Lung (tissue), 12 donors: ENCODE data around the gene ECI2. TPM values are rescaled to one million over a fixed set of nuclear protein-coding genes. Genes with fewer than 3 reads are reported as not detected.

Experiments
- ATAC-seq: fragments of 200-7000 bp; cut with Tn5 transposase; one replicate; pipeline ENCODE4 v1.9.1; 2020; ENCODE audit warnings: moderate number of reproducible peaks; ENCODE audit not compliant: insufficient read depth, low FRiP score
- DNase-seq, 3 donors: peaks; one replicate each; pipeline ENCODE4 v3.0.0-alpha.2; 2013 to 2017
- H3K27ac ChIP-seq, 2 donors: one replicate each; pipeline ENCODE4 v1.5.1; 2013; ENCODE audit warnings: mild to moderate bottlenecking in 2 of 2, moderate library complexity in 2 of 2, control low read depth in 1 of 2, inconsistent platforms in 1 of 2, low read depth in 1 of 2, low read length in 1 of 2
- H3K27me3 ChIP-seq, 3 donors: one replicate each; pipeline ENCODE4 v1.5.1; 2013; ENCODE audit warnings: low read length in 2 of 3; ENCODE audit not compliant: control insufficient read depth in 3 of 3, insufficient read depth in 3 of 3
- H3K36me3 ChIP-seq, 4 donors: one replicate each; pipeline ENCODE4 v1.5.1; 2013; ENCODE audit warnings: low read length in 4 of 4, mild to moderate bottlenecking in 1 of 4, moderate library complexity in 1 of 4; ENCODE audit not compliant: control insufficient read depth in 4 of 4, insufficient read depth in 4 of 4
- H3K4me1 ChIP-seq, 5 donors: one replicate each; pipeline ENCODE4 v1.5.1; 2013; ENCODE audit warnings: low read length in 5 of 5, mild to moderate bottlenecking in 2 of 5, moderate library complexity in 1 of 5; ENCODE audit not compliant: control insufficient read depth in 5 of 5, insufficient read depth in 5 of 5
- H3K4me3 ChIP-seq: one replicate; pipeline ENCODE4 v1.5.1; 2013; ENCODE audit warnings: mild to moderate bottlenecking, control low read depth, moderate library complexity
- H3K9ac ChIP-seq, 2 donors: one replicate each; pipeline ENCODE4 v1.5.1; 2013; ENCODE audit warnings: low read length in 2 of 2, control low read depth in 1 of 2; ENCODE audit not compliant: insufficient read depth in 1 of 2
- H3K9me3 ChIP-seq, 4 donors: one replicate each; pipeline ENCODE4 v1.5.1; 2013; ENCODE audit warnings: low read length in 3 of 4, mild to moderate bottlenecking in 1 of 4, moderate library complexity in 1 of 4; ENCODE audit not compliant: control insufficient read depth in 4 of 4, insufficient read depth in 3 of 4
- WGBS, 2 donors: extraction: QIAGEN DNeasy Blood & Tissue Kit; methylation state at CpG; one replicate each; pipeline ENCODE4 v1.1.7; 2013; 5-methylcytosine and 5-hydroxymethylcytosine counted together
- polyA plus RNA-seq, 2 donors: library from polyadenylated mRNA; stranded (reverse); fragments of 200-250 nt; gene quantifications; one replicate each; pipeline ENCODE4 v1.2.1, GENCODE V29; 2013
- total RNA-seq, 2 donors: library from RNA; depleted of rRNA in 1 of 2; stranded (reverse); fragments of >200 nt in 1 of 2; gene quantifications; one replicate each; pipeline ENCODE4 v1.2.1, GENCODE V29; 2014 to 2021
- TF ChIP-seq, protein P1 (sequence below): IDR thresholded peaks from 2 replicates; pipeline ENCODE4 v1.5.1; 2012; ENCODE audit warnings: mild to moderate bottlenecking; ENCODE audit errors: control extremely low read depth, extremely low read depth
- donor health status: control.
- donor health status: control.
- donor health status: Bipolar disorder and iron deficiency.
- donor health status: healthy.
- donor health status: DM: yes; HTN: yes; CAD: no.

The ECI2 gene
- total and polyA plus RNA-seq, 4 donors: 18.9 to 68.0 (median 35.1) TPM

DNA sequence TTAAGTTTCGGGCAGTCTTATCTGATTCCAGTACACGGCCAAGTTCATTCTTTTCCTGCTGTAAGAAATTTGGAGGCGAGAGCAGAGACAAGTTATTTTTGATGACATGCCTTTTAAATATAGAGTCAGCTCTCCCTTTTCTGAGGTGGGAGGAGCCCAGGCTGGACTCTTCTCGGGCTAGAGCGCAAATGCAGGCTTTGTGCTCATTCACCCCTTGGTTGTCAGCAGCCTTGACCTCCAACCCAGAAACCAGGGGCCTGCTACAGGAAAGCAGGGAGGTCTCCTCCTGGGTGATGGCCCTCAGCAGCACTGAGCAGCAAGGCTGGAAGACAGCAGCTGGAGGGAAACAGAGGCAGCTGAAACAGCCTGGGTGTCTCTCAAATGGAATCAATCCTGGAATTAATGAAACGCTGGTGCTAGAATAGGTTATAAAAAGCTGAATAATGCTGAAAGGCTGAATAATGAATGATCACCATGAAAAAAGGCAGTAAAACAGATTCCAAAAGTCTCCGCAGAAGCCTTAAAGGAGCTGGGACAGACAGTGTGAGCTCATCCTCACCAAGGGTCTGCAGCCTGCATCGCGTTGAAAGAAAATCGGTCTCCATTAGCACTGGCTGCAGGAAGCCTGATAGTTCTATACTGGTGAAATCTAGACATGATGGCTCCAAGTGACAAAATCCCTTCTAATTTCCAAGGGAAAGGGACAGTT, 28.2 kb upstream of the ECI2 start:
- DNase-seq (no peak), ATAC-seq (no peak)
- TF ChIP-seq, protein P1, sequence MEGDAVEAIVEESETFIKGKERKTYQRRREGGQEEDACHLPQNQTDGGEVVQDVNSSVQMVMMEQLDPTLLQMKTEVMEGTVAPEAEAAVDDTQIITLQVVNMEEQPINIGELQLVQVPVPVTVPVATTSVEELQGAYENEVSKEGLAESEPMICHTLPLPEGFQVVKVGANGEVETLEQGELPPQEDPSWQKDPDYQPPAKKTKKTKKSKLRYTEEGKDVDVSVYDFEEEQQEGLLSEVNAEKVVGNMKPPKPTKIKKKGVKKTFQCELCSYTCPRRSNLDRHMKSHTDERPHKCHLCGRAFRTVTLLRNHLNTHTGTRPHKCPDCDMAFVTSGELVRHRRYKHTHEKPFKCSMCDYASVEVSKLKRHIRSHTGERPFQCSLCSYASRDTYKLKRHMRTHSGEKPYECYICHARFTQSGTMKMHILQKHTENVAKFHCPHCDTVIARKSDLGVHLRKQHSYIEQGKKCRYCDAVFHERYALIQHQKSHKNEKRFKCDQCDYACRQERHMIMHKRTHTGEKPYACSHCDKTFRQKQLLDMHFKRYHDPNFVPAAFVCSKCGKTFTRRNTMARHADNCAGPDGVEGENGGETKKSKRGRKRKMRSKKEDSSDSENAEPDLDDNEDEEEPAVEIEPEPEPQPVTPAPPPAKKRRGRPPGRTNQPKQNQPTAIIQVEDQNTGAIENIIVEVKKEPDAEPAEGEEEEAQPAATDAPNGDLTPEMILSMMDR: no peak
- Histone ChIP-seq H3K9me3 (peaks cover 0 to 1% (median 0%) of the 10 kb centered on the region in 4 donors), H3K4me3 (no peak overlapping the region), H3K27ac (no peak overlapping the region), H3K27me3 (no peaks in the 10 kb centered on the region), H3K36me3 (no peaks in the 10 kb centered on the region), H3K9ac (no peak overlapping the region), H3K4me1 (no peaks in the 10 kb centered on the region)
- 87 to 93% methylated on average over 10 of the region's 10 CpGs for WGBS, 2 donors

DNA sequence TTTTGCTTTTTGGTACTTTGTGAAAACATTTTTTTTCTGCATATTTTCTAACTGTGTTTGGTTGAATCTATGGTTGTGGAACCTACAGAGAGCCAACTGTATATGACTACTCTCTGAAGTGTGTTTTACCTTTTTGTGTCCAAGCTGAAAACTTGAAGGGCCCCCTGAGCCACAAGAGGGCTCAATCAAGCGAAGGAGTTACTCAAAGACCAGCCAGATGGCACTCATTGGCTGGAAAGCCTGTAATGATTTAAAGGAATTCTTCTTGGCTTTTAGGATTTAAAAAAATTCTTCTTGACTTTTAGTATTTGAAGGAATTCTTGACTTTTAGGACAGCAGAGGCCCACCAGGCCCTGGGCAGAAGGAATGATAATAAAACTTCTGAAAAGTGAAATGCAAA, 27.0 kb upstream of the ECI2 start:
- Histone ChIP-seq H3K27ac (no peak overlapping the region), H3K4me3 (no peak overlapping the region), H3K9ac (no peak overlapping the region), H3K4me1 (no peaks in the 10 kb centered on the region), H3K27me3 (no peaks in the 10 kb centered on the region), H3K36me3 (no peaks in the 10 kb centered on the region), H3K9me3 (peaks cover 0 to 1% (median 0%) of the 10 kb centered on the region in 4 donors)
- WGBS, 2 donors: 68 to 73% methylated on average over 1 of the region's 1 CpG
- ATAC-seq: no peak
- TF ChIP-seq, protein P1: no peak
- DNase-seq: peak in 2 of 3 donors; percentile 11 to 28

DNA sequence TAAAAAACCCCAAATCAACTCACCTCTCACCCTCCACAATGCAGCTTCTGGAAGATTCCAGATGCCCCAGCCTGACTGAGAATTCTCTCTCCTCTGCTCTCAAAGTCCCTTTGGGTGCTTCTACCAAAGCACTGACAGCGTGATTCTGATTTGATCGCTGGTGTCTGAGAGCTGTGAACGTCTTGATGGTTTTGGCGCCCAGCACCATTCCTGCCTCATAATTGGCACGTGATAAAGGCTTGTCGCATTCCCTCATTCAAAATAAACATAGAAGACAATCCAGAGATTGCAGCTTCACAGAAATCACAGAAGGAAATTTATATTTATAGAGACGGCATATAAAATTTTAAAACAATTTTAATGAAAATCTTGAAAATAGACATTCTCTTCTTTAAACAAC, 24.1 kb upstream of the ECI2 start:
- Histone ChIP-seq H3K4me1 (no peaks in the 10 kb centered on the region), H3K9ac (no peak overlapping the region), H3K9me3 (no peaks in the 10 kb centered on the region), H3K4me3 (no peak overlapping the region), H3K27ac (no peak overlapping the region), H3K36me3 (no peaks in the 10 kb centered on the region), H3K27me3 (no peaks in the 10 kb centered on the region)
- TF ChIP-seq, protein P1: no peak
- ATAC-seq: no peak
- 79 to 89% methylated on average over 7 of the region's 7 CpGs for WGBS, 2 donors
- DNase-seq: no peak

DNA sequence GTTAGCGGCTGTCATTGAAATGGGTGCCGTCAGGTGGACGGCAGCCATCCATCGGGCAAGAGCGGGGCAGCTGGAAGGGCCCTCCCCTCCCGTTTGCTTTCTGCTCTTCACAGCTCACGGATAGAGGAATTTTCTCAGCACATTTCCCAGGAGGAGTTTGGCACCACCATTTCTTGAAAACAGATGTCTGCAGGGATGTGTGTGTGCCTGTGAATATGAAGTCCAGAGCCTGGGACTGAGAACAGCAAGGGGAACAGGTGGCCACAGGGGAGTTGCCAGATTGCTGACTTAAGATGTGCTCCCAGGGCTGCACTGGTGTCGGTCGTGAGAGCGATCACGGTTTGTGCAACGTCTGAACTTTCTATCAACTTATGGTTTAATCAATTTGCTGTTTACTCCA, 22.1 kb upstream of the ECI2 start:
- Histone ChIP-seq H3K36me3 (no peaks in the 10 kb centered on the region), H3K4me3 (no peak overlapping the region), H3K27me3 (no peaks in the 10 kb centered on the region), H3K9me3 (no peaks in the 10 kb centered on the region), H3K27ac (no peak overlapping the region), H3K9ac (no peak overlapping the region), H3K4me1 (no peaks in the 10 kb centered on the region)
- TF ChIP-seq, protein P1: no peak
- ATAC-seq (no peak), DNase-seq (no peak)
- 84 to 93% methylated on average over 12 of the region's 12 CpGs for WGBS, 2 donors
